Caco-2 (cell line): ENCODE results near the gene LAPTM4A. TPM values are rescaled to one million over a fixed set of nuclear protein-coding genes. Genes with fewer than 3 reads are reported as not detected.

Source experiments
- BruUV-seq: library from RNA; stranded (reverse); fragments of 400-500 nt; replicated peaks from 2 replicates; lab custom pipeline; 2021; lab: Mats Ljungman, UMichigan
- CTCF ChIA-PET: fragments of 300-600 bp; sonication (Branson Sonifier 250); formaldehyde crosslinking; loops from one replicate; lab custom pipeline; 2022; ENCODE audit warnings: antibody characterized with exemption; lab: Charles Lee
- POLR2A ChIA-PET: fragments of 300-600 bp; sonication (Branson Sonifier 250); formaldehyde crosslinking; loops from one replicate; lab custom pipeline; 2022; ENCODE audit warnings: antibody characterized with exemption; lab: Charles Lee
- DNase-seq, 2 experiments: peaks; one replicate each; pipeline versions ENCODE4 v3.0.0 to v3.0.0-alpha.2; 2020 to 2022
- H3K27me3 ChIP-seq: replicated peaks from 2 replicates; pipeline ENCODE4 v1.6.0; 2011; ENCODE audit warnings: low read length; ENCODE audit not compliant: control insufficient read depth, insufficient read depth
- H3K36me3 ChIP-seq: 2 replicates; pipeline ENCODE4 v1.5.1; 2011; ENCODE audit warnings: low read length; ENCODE audit not compliant: control insufficient read depth, insufficient read depth
- H3K4me1 ChIP-seq: fragments of 250-450 bp; sonication (Bioruptor Pico); 2 replicates; pipeline ENCODE4 v1.5.1; 2020; ENCODE audit warnings: mild to moderate bottlenecking
- H3K4me3 ChIP-seq: 2 replicates; pipeline ENCODE4 v1.5.1; 2011; ENCODE audit warnings: low read depth, mild to moderate bottlenecking, control low read depth, low read length
- H3K9me3 ChIP-seq: fragments of 250-450 bp; sonication (Bioruptor Pico); 2 replicates; pipeline ENCODE4 v1.5.1; 2020; ENCODE audit warnings: mild to moderate bottlenecking, moderate library complexity
- H3K27ac Mint-ChIP-seq: one replicate; pipeline ENCODE4 v1.8.0; 2022; ENCODE audit warnings: mixed read lengths; ENCODE audit not compliant: unreplicated experiment
- H3K27me3 Mint-ChIP-seq: one replicate; pipeline ENCODE4 v1.8.0; 2022; ENCODE audit warnings: mixed read lengths; ENCODE audit not compliant: insufficient read depth, unreplicated experiment
- H3K36me3 Mint-ChIP-seq: one replicate; pipeline ENCODE4 v1.8.0; 2022; ENCODE audit warnings: mild to moderate bottlenecking, mixed read lengths; ENCODE audit not compliant: insufficient read depth, unreplicated experiment
- H3K4me1 Mint-ChIP-seq: one replicate; pipeline ENCODE4 v1.8.0; 2022; ENCODE audit warnings: low read depth, mixed read lengths; ENCODE audit not compliant: unreplicated experiment
- H3K4me3 Mint-ChIP-seq: one replicate; pipeline ENCODE4 v1.8.0; 2022; ENCODE audit warnings: mild to moderate bottlenecking, moderate library complexity, mixed read lengths; ENCODE audit not compliant: unreplicated experiment
- H3K9me3 Mint-ChIP-seq: one replicate; pipeline ENCODE4 v1.8.0; 2022; ENCODE audit warnings: mixed read lengths; ENCODE audit not compliant: unreplicated experiment
- intact Hi-C: fragments of 100-400 bp; cut with micrococcal nuclease; formaldehyde crosslinking; loops from one replicate; pipeline ENCODE4 v1.10.0; 2022; ENCODE audit not compliant: unreplicated experiment
- total RNA-seq: library from RNA; stranded (reverse); gene quantifications from 2 replicates; pipeline ENCODE4 v1.2.3, GENCODE V29; 2022
- TF ChIP-seq, protein P1 (sequence below), 2 experiments: fragments of 200-600 bp in 1 of 2; IDR thresholded peaks; 1 replicate in 1 of 2; 2 replicates in 1 of 2; pipeline versions ENCODE4 v1.5.1 to v1.8.0; 2011 to 2022; ENCODE audit warnings: antibody characterized with exemption in 1 of 2, control low read depth in 1 of 2, inconsistent platforms in 1 of 2, low read depth in 1 of 2, low read length in 1 of 2, mild to moderate bottlenecking in 1 of 2, moderate library complexity in 1 of 2; ENCODE audit not compliant: insufficient read depth in 1 of 2, severe bottlenecking in 1 of 2, unreplicated experiment in 1 of 2

Gene LAPTM4A
- total RNA-seq, 1 experiment from 2014 or later = 140 TPM

DNA sequence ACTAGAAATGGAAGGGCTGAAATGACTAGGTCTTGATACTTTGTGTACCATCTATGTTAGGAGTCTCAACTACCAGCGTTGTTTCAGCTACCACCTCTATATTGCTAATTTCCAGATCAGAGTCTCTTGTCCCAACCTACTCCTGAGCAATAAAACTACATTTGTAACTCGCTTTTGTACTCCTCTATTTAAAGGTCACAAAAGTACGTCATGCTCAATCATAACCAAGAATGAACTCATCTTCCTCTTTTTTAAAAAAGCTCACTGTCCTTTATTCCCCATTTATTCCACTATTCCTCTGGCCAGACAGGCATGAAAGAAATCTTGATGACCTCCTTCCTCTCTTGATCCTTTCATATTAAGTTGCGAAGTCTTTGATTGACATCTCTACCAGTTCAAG is 27.7 kb downstream of the LAPTM4A start:
- TF ChIP-seq, protein P1, sequence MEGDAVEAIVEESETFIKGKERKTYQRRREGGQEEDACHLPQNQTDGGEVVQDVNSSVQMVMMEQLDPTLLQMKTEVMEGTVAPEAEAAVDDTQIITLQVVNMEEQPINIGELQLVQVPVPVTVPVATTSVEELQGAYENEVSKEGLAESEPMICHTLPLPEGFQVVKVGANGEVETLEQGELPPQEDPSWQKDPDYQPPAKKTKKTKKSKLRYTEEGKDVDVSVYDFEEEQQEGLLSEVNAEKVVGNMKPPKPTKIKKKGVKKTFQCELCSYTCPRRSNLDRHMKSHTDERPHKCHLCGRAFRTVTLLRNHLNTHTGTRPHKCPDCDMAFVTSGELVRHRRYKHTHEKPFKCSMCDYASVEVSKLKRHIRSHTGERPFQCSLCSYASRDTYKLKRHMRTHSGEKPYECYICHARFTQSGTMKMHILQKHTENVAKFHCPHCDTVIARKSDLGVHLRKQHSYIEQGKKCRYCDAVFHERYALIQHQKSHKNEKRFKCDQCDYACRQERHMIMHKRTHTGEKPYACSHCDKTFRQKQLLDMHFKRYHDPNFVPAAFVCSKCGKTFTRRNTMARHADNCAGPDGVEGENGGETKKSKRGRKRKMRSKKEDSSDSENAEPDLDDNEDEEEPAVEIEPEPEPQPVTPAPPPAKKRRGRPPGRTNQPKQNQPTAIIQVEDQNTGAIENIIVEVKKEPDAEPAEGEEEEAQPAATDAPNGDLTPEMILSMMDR (IDR thresholded peaks at IDR 0.05; ENCODE audit: insufficient read depth in 1 of 2, low read depth in 1 of 2, low read length in 1 of 2, severe bottlenecking in 1 of 2, unreplicated experiment in 1 of 2) = no peak
- Histone ChIP-seq H3K4me3 (no peak overlapping the region), H3K4me1 (peaks cover 6% of the 10 kb centered on the region; the same call in 1 of the 2 replicates), H3K9me3 (peaks cover 9% of the 10 kb centered on the region), H3K27me3 (peaks cover 1% of the 10 kb centered on the region; the same call in 1 of the 2 replicates), H3K36me3 (no peaks in the 10 kb centered on the region)
- H3K9me3 Mint-ChIP-seq = peaks cover 28% of the 10 kb centered on the region
- POLR2A ChIA-PET = no interaction called here
- DNase-seq = no peak
- intact Hi-C loops = no loop called here
- H3K27ac Mint-ChIP-seq = no peak overlapping the region
- peaks cover 9% of the 10 kb centered on the region for H3K4me1 Mint-ChIP-seq
- no peaks in the 10 kb centered on the region for H3K27me3 Mint-ChIP-seq
- BruUV-seq = no TSS peak
- no peak overlapping the region for H3K4me3 Mint-ChIP-seq
- H3K36me3 Mint-ChIP-seq = peaks cover 6% of the 10 kb centered on the region
- CTCF ChIA-PET = no interaction called here

DNA sequence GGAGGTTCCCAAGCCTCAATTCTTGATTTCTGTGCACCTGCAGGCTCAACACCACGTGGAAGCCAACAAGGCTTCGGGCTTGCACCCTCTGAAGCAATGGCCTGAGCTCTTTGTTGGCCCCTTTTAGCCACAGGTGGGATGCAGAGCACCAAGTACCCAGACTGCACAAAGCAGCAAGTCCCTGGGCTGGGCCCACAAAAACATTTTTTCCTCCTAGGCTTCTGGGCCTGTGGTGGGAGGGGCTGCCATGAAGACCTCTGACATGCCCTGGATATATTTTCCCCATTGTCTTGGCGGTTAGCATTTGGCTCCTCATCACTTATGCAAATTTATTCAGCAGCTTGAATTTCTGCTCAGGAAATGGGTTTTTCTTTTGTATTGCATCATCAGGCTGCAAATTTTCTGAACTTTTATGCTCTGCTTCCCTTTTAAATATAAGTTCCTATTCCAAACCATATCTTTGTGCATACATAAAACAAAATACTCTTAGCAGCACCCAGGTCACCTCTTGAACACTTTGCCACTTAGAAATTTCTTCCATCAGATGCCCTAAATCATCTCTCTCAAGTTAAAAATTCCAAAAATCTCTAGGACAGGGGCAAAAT is 29.9 kb downstream of the LAPTM4A start:
- BruUV-seq = no TSS peak
- peaks cover 28% of the 10 kb centered on the region for H3K9me3 Mint-ChIP-seq
- no peaks in the 10 kb centered on the region for H3K27me3 Mint-ChIP-seq
- peaks cover 3% of the 10 kb centered on the region for H3K4me1 Mint-ChIP-seq
- H3K9me3 ChIP-seq = peaks cover 9% of the 10 kb centered on the region
- ChIA-PET POLR2A (no interaction called here), CTCF (no interaction called here)
- TF ChIP-seq, protein P1 (IDR thresholded peaks at IDR 0.05; ENCODE audit: insufficient read depth in 1 of 2, low read depth in 1 of 2, low read length in 1 of 2, severe bottlenecking in 1 of 2, unreplicated experiment in 1 of 2) = no peak
- no peak overlapping the region for H3K4me3 ChIP-seq
- no peaks in the 10 kb centered on the region for H3K4me1 ChIP-seq
- no peak for DNase-seq
- H3K36me3 ChIP-seq = no peaks in the 10 kb centered on the region
- H3K36me3 Mint-ChIP-seq = no peaks in the 10 kb centered on the region
- no peak overlapping the region for H3K4me3 Mint-ChIP-seq
- intact Hi-C loops = no loop called here
- peaks cover 1% of the 10 kb centered on the region; the same call in 1 of the 2 replicates for H3K27me3 ChIP-seq
- H3K27ac Mint-ChIP-seq = no peak overlapping the region

DNA sequence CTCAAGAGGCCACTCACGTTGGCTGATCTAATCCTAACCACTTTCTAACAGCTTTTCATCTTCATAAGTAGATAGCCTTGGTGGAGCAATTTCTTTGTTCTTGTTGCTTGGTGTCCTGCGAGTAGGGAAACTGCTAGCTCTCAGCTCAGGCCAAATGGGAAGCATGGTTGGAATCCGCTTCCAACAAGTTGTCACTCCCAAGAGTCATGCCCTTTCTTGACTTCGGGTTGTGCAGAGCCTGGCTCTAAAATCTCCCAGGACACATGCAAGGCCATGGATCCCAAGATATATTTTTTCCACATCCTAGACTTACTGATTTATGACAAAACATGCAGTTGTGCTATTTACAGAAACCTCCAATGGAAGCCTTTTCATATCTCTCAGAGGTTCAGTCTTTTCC is 31.7 kb downstream of the LAPTM4A start:
- ChIA-PET POLR2A (no interaction called here), CTCF (no interaction called here)
- peaks cover 9% of the 10 kb centered on the region for H3K9me3 ChIP-seq
- no peaks in the 10 kb centered on the region; the same call in 1 of the 2 replicates for H3K4me1 ChIP-seq
- DNase-seq = no peak
- intact Hi-C loops = no loop called here
- TF ChIP-seq, protein P1 (IDR thresholded peaks at IDR 0.05; ENCODE audit: insufficient read depth in 1 of 2, low read depth in 1 of 2, low read length in 1 of 2, severe bottlenecking in 1 of 2, unreplicated experiment in 1 of 2) = no peak
- Mint-ChIP-seq H3K4me1 (peaks cover 7% of the 10 kb centered on the region), H3K27me3 (no peaks in the 10 kb centered on the region), H3K36me3 (no peaks in the 10 kb centered on the region), H3K9me3 (peaks cover 28% of the 10 kb centered on the region), H3K4me3 (no peak overlapping the region), H3K27ac (no peak overlapping the region)
- H3K4me3 ChIP-seq = no peak overlapping the region
- no peaks in the 10 kb centered on the region for H3K36me3 ChIP-seq
- no TSS peak for BruUV-seq
- H3K27me3 ChIP-seq = peaks cover 1% of the 10 kb centered on the region; the same call in 1 of the 2 replicates
